H9 (cell line): ENCODE data around the gene HIGD1B. TPM values are rescaled to one million over a fixed set of nuclear protein-coding genes. Genes with fewer than 3 reads are reported as not detected.

Experiments used
- DNase-seq: peaks from one replicate; pipeline ENCODE4 v3.0.0-alpha.2; 2017
- H2AFZ ChIP-seq: one replicate; pipeline ENCODE4 v1.6.1; 2013; ENCODE audit warnings: mild to moderate bottlenecking, low read length, control low read depth, moderate library complexity
- H2AK5ac ChIP-seq: 2 replicates; pipeline ENCODE4 v1.6.1; 2013; ENCODE audit warnings: low read length, control low read depth, mixed read lengths; ENCODE audit not compliant: insufficient read length
- H2BK120ac ChIP-seq: one replicate; pipeline ENCODE4 v1.6.1; 2013; ENCODE audit warnings: low read depth, mild to moderate bottlenecking, low read length, control low read depth, inconsistent platforms; ENCODE audit not compliant: poor library complexity, severe bottlenecking
- H2BK12ac ChIP-seq: 2 replicates; pipeline ENCODE4 v1.6.1; 2013; ENCODE audit warnings: low read length, control low read depth, mixed read lengths, low read depth; ENCODE audit not compliant: insufficient read length
- H2BK15ac ChIP-seq: 2 replicates; pipeline ENCODE4 v1.6.1; 2013; ENCODE audit warnings: low read depth, low read length, control low read depth
- H2BK20ac ChIP-seq: one replicate; pipeline ENCODE4 v1.6.1; 2013; ENCODE audit warnings: low read depth, mild to moderate bottlenecking, low read length, control low read depth, inconsistent platforms; ENCODE audit not compliant: poor library complexity, severe bottlenecking
- H2BK5ac ChIP-seq: 2 replicates; pipeline ENCODE4 v1.6.1; 2013; ENCODE audit warnings: low read length, control low read depth, mixed read lengths; ENCODE audit not compliant: insufficient read length
- H3K14ac ChIP-seq: 2 replicates; pipeline ENCODE4 v1.6.1; 2013; ENCODE audit warnings: low read length, control low read depth; ENCODE audit not compliant: insufficient read depth
- H3K18ac ChIP-seq: 2 replicates; pipeline ENCODE4 v1.6.1; 2013; ENCODE audit warnings: low read depth, mild to moderate bottlenecking, mixed read lengths, low read length, control low read depth; ENCODE audit not compliant: insufficient read length
- H3K23ac ChIP-seq: 2 replicates; pipeline ENCODE4 v1.6.1; 2013; ENCODE audit warnings: low read length, control low read depth, mixed read lengths, low read depth; ENCODE audit not compliant: insufficient read length
- H3K23me2 ChIP-seq: 2 replicates; pipeline ENCODE4 v1.6.1; 2013; ENCODE audit warnings: low read depth, mild to moderate bottlenecking, mixed read lengths, low read length, control low read depth; ENCODE audit not compliant: insufficient read length, poor library complexity, severe bottlenecking
- H3K27ac ChIP-seq: 2 replicates; pipeline ENCODE4 v1.5.1; 2013; ENCODE audit warnings: low read length, control low read depth, mixed read lengths, low read depth; ENCODE audit not compliant: insufficient read length
- H3K27me3 ChIP-seq: 2 replicates; pipeline ENCODE4 v1.6.1; 2013; ENCODE audit warnings: low read length, control low read depth, inconsistent platforms; ENCODE audit not compliant: insufficient read depth
- H3K4ac ChIP-seq: 2 replicates; pipeline ENCODE4 v1.6.1; 2013; ENCODE audit warnings: low read depth, mild to moderate bottlenecking, control low read depth, inconsistent platforms, low read length, moderate library complexity
- H3K4me1 ChIP-seq: 2 replicates; pipeline ENCODE4 v1.6.1; 2013; ENCODE audit warnings: low read length, control low read depth, inconsistent platforms; ENCODE audit not compliant: insufficient read depth
- H3K4me2 ChIP-seq: 2 replicates; pipeline ENCODE4 v1.6.1; 2013; ENCODE audit warnings: low read length, control low read depth, mixed read lengths; ENCODE audit not compliant: insufficient read length, insufficient read depth
- H3K56ac ChIP-seq: 2 replicates; pipeline ENCODE4 v1.6.1; 2013; ENCODE audit warnings: low read depth, mild to moderate bottlenecking, mixed read lengths, low read length, control low read depth; ENCODE audit not compliant: insufficient read length
- H3K79me1 ChIP-seq: 2 replicates; pipeline ENCODE4 v1.6.1; 2013; ENCODE audit warnings: low read depth, mild to moderate bottlenecking, moderate library complexity, low read length, control low read depth, inconsistent platforms; ENCODE audit not compliant: insufficient read depth, poor library complexity, severe bottlenecking
- H3K79me2 ChIP-seq: 2 replicates; pipeline ENCODE4 v1.6.1; 2013; ENCODE audit warnings: low read length, control low read depth, inconsistent platforms; ENCODE audit not compliant: insufficient read depth
- H3K9ac ChIP-seq: 2 replicates; pipeline ENCODE4 v1.6.1; 2013; ENCODE audit warnings: low read length, control low read depth, mixed read lengths; ENCODE audit not compliant: insufficient read length; ENCODE audit errors: extremely low read depth
- H3K9me3 ChIP-seq: one replicate; pipeline ENCODE4 v1.6.1; 2013; ENCODE audit warnings: low read depth, low read length, inconsistent platforms; ENCODE audit not compliant: control insufficient read depth
- H3T11ph ChIP-seq: one replicate; pipeline ENCODE4 v1.6.1; 2013; ENCODE audit warnings: mild to moderate bottlenecking, low read length, control low read depth, inconsistent platforms
- H4K20me1 ChIP-seq: one replicate; pipeline ENCODE4 v1.6.1; 2013; ENCODE audit not compliant: control insufficient read depth, insufficient read length, insufficient read depth
- H4K5ac ChIP-seq: 2 replicates; pipeline ENCODE4 v1.6.1; 2013; ENCODE audit warnings: low read depth, mild to moderate bottlenecking, mixed read lengths, low read length, control low read depth; ENCODE audit not compliant: insufficient read length
- H4K8ac ChIP-seq: replicated peaks from 2 replicates; pipeline ENCODE4 v1.6.1; 2013; ENCODE audit warnings: low read length, control low read depth, mixed read lengths, low read depth; ENCODE audit not compliant: insufficient read length
- H4K91ac ChIP-seq: 2 replicates; pipeline ENCODE4 v1.6.1; 2013; ENCODE audit warnings: low read depth, mild to moderate bottlenecking, moderate library complexity, mixed read lengths, low read length, control low read depth; ENCODE audit not compliant: insufficient read length
- H3K27ac Mint-ChIP-seq, 3 experiments: 2 replicates in 2 of 3; 3 replicates in 1 of 3; pipeline ENCODE4 v1.8.0; 2020 to 2021; ENCODE audit warnings: mixed read lengths in 3 of 3, mild to moderate bottlenecking in 1 of 3, moderate library complexity in 1 of 3
- H3K27me3 Mint-ChIP-seq: 2 replicates; pipeline ENCODE4 v1.8.0; 2021; ENCODE audit warnings: low read depth, mild to moderate bottlenecking, moderate library complexity, mixed read lengths
- H3K36me3 Mint-ChIP-seq, 3 experiments: 2 replicates in 2 of 3; 3 replicates in 1 of 3; pipeline ENCODE4 v1.8.0; 2020 to 2021; ENCODE audit warnings: low read depth in 3 of 3, mixed read lengths in 3 of 3; ENCODE audit not compliant: insufficient read depth in 1 of 3
- H3K4me1 Mint-ChIP-seq, 2 experiments: 2 replicates each; pipeline ENCODE4 v1.8.0; 2020; ENCODE audit warnings: mixed read lengths in 2 of 2
- H3K4me3 Mint-ChIP-seq, 2 experiments: 2 replicates in 1 of 2; 3 replicates in 1 of 2; pipeline ENCODE4 v1.8.0; 2020 to 2021; ENCODE audit warnings: mild to moderate bottlenecking in 2 of 2, mixed read lengths in 2 of 2, moderate library complexity in 1 of 2
- H3K9me3 Mint-ChIP-seq, 2 experiments: 2 replicates in 1 of 2; 3 replicates in 1 of 2; pipeline ENCODE4 v1.8.0; 2020; ENCODE audit warnings: mild to moderate bottlenecking in 2 of 2, mixed read lengths in 2 of 2, moderate library complexity in 1 of 2
- WGBS: extraction: QIAGEN DNeasy Blood & Tissue Kit; methylation state at CpG from one replicate; pipeline ENCODE4 v1.1.7; 2013; ENCODE audit warnings: missing lambda C conversion rate, low lambda C conversion rate, mixed read lengths; ENCODE audit not compliant: insufficient read length; ENCODE audit errors: extremely low coverage; 5-methylcytosine and 5-hydroxymethylcytosine counted together
- total RNA-seq: library from RNA; stranded (reverse); gene quantifications from 2 replicates; pipeline ENCODE4 v1.2.1, GENCODE V29; 2021
- TF ChIP-seq, protein P1 (sequence below): fragments of 200-600 bp; sonication (generic); conservative IDR thresholded peaks from 3 replicates; pipeline ENCODE4 v1.8.0; 2021; ENCODE audit warnings: antibody characterized with exemption, mild to moderate bottlenecking

The HIGD1B gene
- total RNA-seq, 1 experiment from 2014 or later: not detected

DNA sequence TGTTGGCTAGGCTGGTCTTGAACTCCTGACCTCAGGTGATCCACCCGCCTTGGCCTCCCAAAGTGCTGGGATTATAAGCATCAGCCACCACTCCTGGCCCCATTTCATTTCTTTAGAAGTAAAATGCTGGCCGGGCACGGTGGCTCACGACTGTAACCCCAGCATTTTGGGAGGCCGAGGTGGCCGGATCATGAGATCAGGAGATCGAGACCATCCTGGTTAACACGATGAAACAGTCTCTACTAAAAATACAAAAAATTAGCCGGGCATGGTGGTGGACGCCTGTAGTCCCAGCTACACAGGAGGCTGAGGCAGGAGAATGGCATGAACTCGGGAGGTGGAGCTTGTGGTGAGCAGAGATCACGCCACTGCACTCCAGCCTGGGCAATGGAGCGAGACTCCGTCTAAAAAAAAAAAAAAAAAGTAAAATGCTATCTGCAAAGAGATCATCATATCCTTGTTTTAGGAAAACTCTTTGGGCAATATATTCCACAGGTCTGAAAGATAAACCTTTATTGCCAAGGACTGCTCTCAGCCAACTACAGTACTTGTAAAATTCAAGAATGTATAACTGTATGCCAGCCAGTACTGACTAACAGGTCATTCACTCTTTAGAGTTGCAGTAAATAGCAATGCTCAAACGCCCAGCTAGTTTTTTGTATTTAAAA, 21.4 kb upstream of the HIGD1B start:
- Histone ChIP-seq H4K91ac (no peak overlapping the region), H3K27me3 (no peaks in the 10 kb centered on the region), H3K79me2 (peaks cover 53% of the 10 kb centered on the region; the same call in 1 of the 2 replicates), H2BK120ac (no peak overlapping the region), H3K9me3 (no peaks in the 10 kb centered on the region), H2BK15ac (no peak overlapping the region), H2BK12ac (no peak overlapping the region), H4K8ac (no peak overlapping the region), H3K27ac (no peak overlapping the region), H3K23me2 (peaks cover 7% of the 10 kb centered on the region), H3K23ac (no peak overlapping the region), H3K14ac (no peak overlapping the region), H2AK5ac (no peak overlapping the region), H4K20me1 (no peaks in the 10 kb centered on the region), H4K5ac (no peak overlapping the region), H3K4me1 (no peaks in the 10 kb centered on the region; the same call in 1 of the 2 replicates), H2BK5ac (no peak overlapping the region), H3K4ac (no peak overlapping the region), H3K56ac (no peak overlapping the region), H3T11ph (no peak overlapping the region), H3K9ac (no peak overlapping the region), H3K18ac (no peak overlapping the region), H2BK20ac (no peak overlapping the region), H2AFZ (no peak overlapping the region), H3K4me2 (no peak overlapping the region), H3K79me1 (peaks cover 14% of the 10 kb centered on the region)
- Mint-ChIP-seq H3K9me3 (peaks cover 0 to 7% of the 10 kb centered on the region in 2 experiments; a peak in 3 of 5 replicates), H3K36me3 (peaks cover 0 to 10% (median 3%) of the 10 kb centered on the region in 3 experiments; a peak in 2 of 7 replicates), H3K4me1 (peaks cover 15 to 32% of the 10 kb centered on the region in 2 experiments), H3K27ac (no peak overlapping the region), H3K27me3 (peaks cover 1% of the 10 kb centered on the region), H3K4me3 (peak overlapping the region in 1 of 2 experiments; percentile 32; a peak in 1 of 5 replicates)
- WGBS: no CpG with 5 or more reads among the region's 15 CpGs
- no peak for DNase-seq
- TF ChIP-seq, protein P1, sequence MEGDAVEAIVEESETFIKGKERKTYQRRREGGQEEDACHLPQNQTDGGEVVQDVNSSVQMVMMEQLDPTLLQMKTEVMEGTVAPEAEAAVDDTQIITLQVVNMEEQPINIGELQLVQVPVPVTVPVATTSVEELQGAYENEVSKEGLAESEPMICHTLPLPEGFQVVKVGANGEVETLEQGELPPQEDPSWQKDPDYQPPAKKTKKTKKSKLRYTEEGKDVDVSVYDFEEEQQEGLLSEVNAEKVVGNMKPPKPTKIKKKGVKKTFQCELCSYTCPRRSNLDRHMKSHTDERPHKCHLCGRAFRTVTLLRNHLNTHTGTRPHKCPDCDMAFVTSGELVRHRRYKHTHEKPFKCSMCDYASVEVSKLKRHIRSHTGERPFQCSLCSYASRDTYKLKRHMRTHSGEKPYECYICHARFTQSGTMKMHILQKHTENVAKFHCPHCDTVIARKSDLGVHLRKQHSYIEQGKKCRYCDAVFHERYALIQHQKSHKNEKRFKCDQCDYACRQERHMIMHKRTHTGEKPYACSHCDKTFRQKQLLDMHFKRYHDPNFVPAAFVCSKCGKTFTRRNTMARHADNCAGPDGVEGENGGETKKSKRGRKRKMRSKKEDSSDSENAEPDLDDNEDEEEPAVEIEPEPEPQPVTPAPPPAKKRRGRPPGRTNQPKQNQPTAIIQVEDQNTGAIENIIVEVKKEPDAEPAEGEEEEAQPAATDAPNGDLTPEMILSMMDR: no peak
